ENCODE measurements around the gene ADGRG3. TPM values are rescaled to one million over a fixed set of nuclear protein-coding genes. Genes with fewer than 3 reads are reported as not detected.

ADGRG3 gene
- total RNA-seq, 4 donors from 2014 or later, result 0.32 to 2.0 (median 2.0) TPM; not detected in 1

GRCh38 chr16:57636184-57636583 is 31.9 kb upstream of the ADGRG3 start:
- Histone ChIP-seq H3K9me3 (no peaks in the 10 kb centered on the region), H3K27me3 (no peaks in the 10 kb centered on the region), H3K27ac (peak overlapping the region; percentile 57), H3K4me3 (no peak overlapping the region), H3K4me1 (peaks cover 81% of the 10 kb centered on the region), H3K36me3 (no peaks in the 10 kb centered on the region)
- DNase-seq (ENCODE audit: low spot score in 2 of 2), result no peak
- TF ChIP-seq POLR2A (IDR thresholded peaks at IDR 0.05) (no peak), EP300 (IDR thresholded peaks at IDR 0.05) (no peak), POLR2AphosphoS5 (IDR thresholded peaks at IDR 0.05) (no peak), CTCF (IDR thresholded peaks at IDR 0.05) (no peak)
- WGBS, result 94% methylated on average over 5 of the region's 5 CpGs

GRCh38 chr16:57637020-57637419 is 31.1 kb upstream of the ADGRG3 start:
- Histone ChIP-seq H3K9me3 (no peaks in the 10 kb centered on the region), H3K36me3 (no peaks in the 10 kb centered on the region), H3K27me3 (no peaks in the 10 kb centered on the region), H3K27ac (peak overlapping the region; percentile 57), H3K4me1 (peaks cover 74% of the 10 kb centered on the region), H3K4me3 (no peak overlapping the region)
- 57% methylated on average over 8 of the region's 8 CpGs for WGBS
- no peak for DNase-seq (ENCODE audit: low spot score in 2 of 2)
- TF ChIP-seq POLR2AphosphoS5 (IDR thresholded peaks at IDR 0.05), result no peak
- no peak for TF ChIP-seq EP300 (IDR thresholded peaks at IDR 0.05)
- TF ChIP-seq POLR2A (IDR thresholded peaks at IDR 0.05), result no peak
- no peak for TF ChIP-seq CTCF (IDR thresholded peaks at IDR 0.05)

GRCh38 chr16:57637424-57637823 is 30.7 kb upstream of the ADGRG3 start:
- no peaks in the 10 kb centered on the region for H3K9me3 ChIP-seq
- H3K36me3 ChIP-seq, result no peaks in the 10 kb centered on the region
- H3K4me1 ChIP-seq, result peaks cover 77% of the 10 kb centered on the region
- H3K4me3 ChIP-seq, result no peak overlapping the region
- WGBS, result 33% methylated on average over 8 of the region's 8 CpGs
- peak overlapping the region; percentile 57 for H3K27ac ChIP-seq
- H3K27me3 ChIP-seq, result no peaks in the 10 kb centered on the region
- no peak for DNase-seq (ENCODE audit: low spot score in 2 of 2)
- TF ChIP-seq EP300 (IDR thresholded peaks at IDR 0.05) (no peak), POLR2AphosphoS5 (IDR thresholded peaks at IDR 0.05) (no peak), CTCF (IDR thresholded peaks at IDR 0.05) (no peak), POLR2A (IDR thresholded peaks at IDR 0.05) (no peak)

- H3K27me3 ChIP-seq, result no peaks in the 10 kb centered on the region
- DNase-seq (ENCODE audit: low spot score in 2 of 2), result no peak
- no peaks in the 10 kb centered on the region for H3K9me3 ChIP-seq
- TF ChIP-seq POLR2AphosphoS5 (IDR thresholded peaks at IDR 0.05) (no peak), EP300 (IDR thresholded peaks at IDR 0.05) (no peak), POLR2A (IDR thresholded peaks at IDR 0.05) (no peak), CTCF (IDR thresholded peaks at IDR 0.05) (no peak)
- H3K36me3 ChIP-seq, result no peaks in the 10 kb centered on the region
- H3K27ac ChIP-seq, result peak overlapping the region; percentile 57
- peaks cover 79% of the 10 kb centered on the region for H3K4me1 ChIP-seq
- no peak overlapping the region for H3K4me3 ChIP-seq
- WGBS, result 65% methylated on average over 4 of the region's 6 CpGs
Measured at GRCh38 chr16:57637965-57638364, 30.1 kb upstream of the ADGRG3 start.

- H3K9me3 ChIP-seq, result no peaks in the 10 kb centered on the region
- 59% methylated on average over 2 of the region's 2 CpGs for WGBS
- H3K4me1 ChIP-seq, result peaks cover 80% of the 10 kb centered on the region
- H3K36me3 ChIP-seq, result no peaks in the 10 kb centered on the region
- no peak for DNase-seq (ENCODE audit: low spot score in 2 of 2)
- no peak overlapping the region for H3K4me3 ChIP-seq
- no peaks in the 10 kb centered on the region for H3K27me3 ChIP-seq
- peak overlapping the region; percentile 57 for H3K27ac ChIP-seq
- TF ChIP-seq POLR2A (IDR thresholded peaks at IDR 0.05), result no peak
- no peak for TF ChIP-seq POLR2AphosphoS5 (IDR thresholded peaks at IDR 0.05)
- no peak for TF ChIP-seq CTCF (IDR thresholded peaks at IDR 0.05)
- TF ChIP-seq EP300 (IDR thresholded peaks at IDR 0.05), result no peak
Measured at GRCh38 chr16:57638381-57638780, 29.7 kb upstream of the ADGRG3 start.

Data from suprapubic skin (tissue), 4 donors.